Testis (tissue), 3 donors: Measurements from ENCODE around the gene HUNK. TPM values are rescaled to one million over a fixed set of nuclear protein-coding genes. Genes with fewer than 3 reads are reported as not detected.
"Not testable (repeated sequence)": the region's sequence is repeated elsewhere in the genome, so short reads cannot be mapped to it uniquely, and the experiment has no call there.

ENCODE experiments used
- DNase-seq: peaks from one replicate; pipeline ENCODE4 v3.0.0-alpha.2; 2019
- H3K27ac ChIP-seq, 2 donors: fragments of 200-600 bp; sonication (generic); one replicate each; pipeline ENCODE4 v1.5.1; 2019
- H3K27me3 ChIP-seq: fragments of 200-600 bp; sonication (generic); one replicate; pipeline ENCODE4 v1.5.1; 2019
- H3K36me3 ChIP-seq: fragments of 200-600 bp; sonication (generic); one replicate; pipeline ENCODE4 v1.5.1; 2017; ENCODE audit warnings: low read depth; ENCODE audit errors: missing control alignments
- H3K4me1 ChIP-seq: fragments of 200-600 bp; sonication (generic); one replicate; pipeline ENCODE4 v1.5.1; 2019
- H3K4me3 ChIP-seq, 2 donors: fragments of 200-600 bp; sonication (generic); one replicate each; pipeline ENCODE4 v1.5.1; 2017 to 2019
- H3K9me3 ChIP-seq: fragments of 200-600 bp; sonication (generic); one replicate; pipeline ENCODE4 v1.5.1; 2017
- POLR2A ChIP-seq: fragments of 450-650 bp; IDR thresholded peaks from one replicate; pipeline ENCODE4 v1.6.1; 2017; ENCODE audit warnings: antibody characterized with exemption, mild to moderate bottlenecking, moderate library complexity
- WGBS, 2 donors: methylation state at CpG; one replicate each; pipeline ENCODE4 v1.1.5; 2018; 5-methylcytosine and 5-hydroxymethylcytosine counted together
- intact Hi-C: fragments of 100-400 bp; cut with DNase I; formaldehyde crosslinking; loops from one replicate; pipeline ENCODE4 v1.15.1; 2023; ENCODE audit warnings: low total_unique reads
- polyA plus RNA-seq: library from polyadenylated mRNA; stranded (reverse); fragments of 350-450 nt; fragmentation: Illumina TruSeq; extraction: RNeasy Lipid Tissue Mini Kit (QIAGEN cat#74804); gene quantifications from one replicate; pipeline ENCODE4 v1.2.3, GENCODE V29; 2014; ENCODE audit warnings: low read depth, low replicate concordance; ENCODE audit not compliant: insufficient read depth
- total RNA-seq, 2 donors: library from RNA; depleted of rRNA; stranded (reverse); fragments of >200 nt; gene quantifications; one replicate each; pipeline ENCODE4 v1.2.3, GENCODE V29; 2016
- TF ChIP-seq, protein P1 (sequence below), 3 experiments: fragments of 450-650 bp in 2 of 3; fragments of 200-600 bp in 1 of 3; sonication (generic) in 1 of 3; IDR thresholded peaks; one replicate each; pipeline ENCODE4 v1.5.1; 2016 to 2019; ENCODE audit warnings: antibody characterized with exemption in 3 of 3, mild to moderate bottlenecking in 2 of 3, moderate library complexity in 1 of 3

Gene HUNK
- total and polyA plus RNA-seq, 3 donors from 2014 or later: 2.1 to 7.6 (median 6.8) TPM

DNA sequence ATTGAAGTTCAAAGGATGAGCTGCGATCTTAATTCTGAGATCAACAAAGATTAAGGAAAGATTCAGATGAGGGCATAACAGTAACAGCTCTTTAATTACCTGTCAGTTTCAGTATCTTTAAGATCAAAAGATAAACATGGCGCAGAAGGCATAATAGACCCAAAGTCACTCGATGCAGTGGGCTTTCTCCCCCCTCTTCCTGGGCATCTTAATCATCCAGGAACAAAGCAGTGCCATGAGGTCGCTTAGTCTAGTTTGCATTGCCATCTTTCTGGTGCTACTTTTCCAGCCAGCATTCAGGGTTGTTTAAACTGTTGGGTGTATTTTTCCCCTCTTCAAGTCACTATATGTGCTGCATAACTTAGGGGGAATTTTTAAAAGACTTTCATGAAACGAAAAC, 72.3 kb downstream of the HUNK start:
- TF ChIP-seq POLR2A: no peak
- TF ChIP-seq, protein P1, sequence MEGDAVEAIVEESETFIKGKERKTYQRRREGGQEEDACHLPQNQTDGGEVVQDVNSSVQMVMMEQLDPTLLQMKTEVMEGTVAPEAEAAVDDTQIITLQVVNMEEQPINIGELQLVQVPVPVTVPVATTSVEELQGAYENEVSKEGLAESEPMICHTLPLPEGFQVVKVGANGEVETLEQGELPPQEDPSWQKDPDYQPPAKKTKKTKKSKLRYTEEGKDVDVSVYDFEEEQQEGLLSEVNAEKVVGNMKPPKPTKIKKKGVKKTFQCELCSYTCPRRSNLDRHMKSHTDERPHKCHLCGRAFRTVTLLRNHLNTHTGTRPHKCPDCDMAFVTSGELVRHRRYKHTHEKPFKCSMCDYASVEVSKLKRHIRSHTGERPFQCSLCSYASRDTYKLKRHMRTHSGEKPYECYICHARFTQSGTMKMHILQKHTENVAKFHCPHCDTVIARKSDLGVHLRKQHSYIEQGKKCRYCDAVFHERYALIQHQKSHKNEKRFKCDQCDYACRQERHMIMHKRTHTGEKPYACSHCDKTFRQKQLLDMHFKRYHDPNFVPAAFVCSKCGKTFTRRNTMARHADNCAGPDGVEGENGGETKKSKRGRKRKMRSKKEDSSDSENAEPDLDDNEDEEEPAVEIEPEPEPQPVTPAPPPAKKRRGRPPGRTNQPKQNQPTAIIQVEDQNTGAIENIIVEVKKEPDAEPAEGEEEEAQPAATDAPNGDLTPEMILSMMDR (IDR thresholded peaks at IDR 0.05): no peak
- 74 to 76% methylated on average over 5 of the region's 5 CpGs for WGBS, 2 donors
- peak overlapping the region; percentile 32 to 38 for H3K27ac ChIP-seq
- DNase-seq: no peak
- no peaks in the 10 kb centered on the region for H3K27me3 ChIP-seq
- no peaks in the 10 kb centered on the region for H3K36me3 ChIP-seq
- intact Hi-C loops: no loop called here
- H3K9me3 ChIP-seq: no peaks in the 10 kb centered on the region
- no peak overlapping the region for H3K4me3 ChIP-seq
- H3K4me1 ChIP-seq: peaks cover 21% of the 10 kb centered on the region

DNA sequence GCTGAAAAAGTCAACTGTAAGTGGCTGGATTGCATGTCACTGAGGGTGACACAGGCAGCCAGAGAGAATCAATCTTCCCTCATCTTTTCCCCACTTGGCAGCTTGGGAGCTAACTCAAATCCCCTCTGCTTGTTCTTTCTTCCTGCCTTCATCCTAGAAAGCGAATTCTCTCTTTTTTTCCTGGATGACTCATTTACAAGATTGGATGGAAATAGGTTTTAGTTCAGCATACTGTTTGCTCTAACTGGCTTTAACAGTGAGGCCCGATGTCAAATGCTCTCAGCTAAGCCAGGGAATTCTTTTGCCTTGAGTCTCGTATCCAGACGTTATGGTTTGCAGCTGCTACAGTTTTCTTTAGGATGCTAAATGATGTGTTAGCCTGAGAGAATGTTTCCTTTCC, 72.7 kb downstream of the HUNK start:
- TF ChIP-seq, protein P1 (IDR thresholded peaks at IDR 0.05): no peak
- TF ChIP-seq POLR2A: no peak
- 56 to 60% methylated on average over 4 of the region's 4 CpGs for WGBS, 2 donors
- no peak for DNase-seq
- Histone ChIP-seq H3K4me1 (peaks cover 21% of the 10 kb centered on the region), H3K27me3 (no peaks in the 10 kb centered on the region), H3K36me3 (no peaks in the 10 kb centered on the region), H3K4me3 (no peak overlapping the region), H3K27ac (no peak overlapping the region), H3K9me3 (no peaks in the 10 kb centered on the region)
- intact Hi-C loops: no loop called here

DNA sequence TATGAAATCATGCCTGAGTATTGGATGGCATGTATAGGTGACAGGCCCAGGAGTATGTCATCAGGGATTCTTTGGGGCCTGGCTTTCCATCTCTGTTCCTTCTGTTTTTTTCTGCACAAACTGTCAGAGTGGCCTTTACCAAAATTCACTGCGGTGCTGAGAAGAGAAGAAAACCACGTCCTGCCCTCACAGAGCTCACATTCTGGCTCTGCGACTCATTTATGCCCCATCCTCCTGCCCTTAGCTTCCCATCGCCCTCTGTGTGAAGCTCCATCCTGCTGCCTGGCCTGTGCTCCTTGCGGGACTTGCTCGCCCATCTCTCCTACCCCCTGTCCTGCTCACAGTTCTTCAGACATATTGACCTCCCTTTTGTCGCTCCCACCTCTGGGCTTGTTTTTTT, 73.4 kb downstream of the HUNK start:
- intact Hi-C loops: no loop called here
- no peak overlapping the region for H3K4me3 ChIP-seq
- no peaks in the 10 kb centered on the region for H3K9me3 ChIP-seq
- peaks cover 21% of the 10 kb centered on the region for H3K4me1 ChIP-seq
- H3K27ac ChIP-seq: no peak overlapping the region
- 71 to 85% methylated on average over 7 of the region's 7 CpGs for whole genome bisulfite sequencing, 2 donors
- no peak for TF ChIP-seq POLR2A
- TF ChIP-seq, protein P1 (IDR thresholded peaks at IDR 0.05): no peak
- H3K36me3 ChIP-seq: no peaks in the 10 kb centered on the region
- DNase-seq: no peak
- no peaks in the 10 kb centered on the region for H3K27me3 ChIP-seq

DNA sequence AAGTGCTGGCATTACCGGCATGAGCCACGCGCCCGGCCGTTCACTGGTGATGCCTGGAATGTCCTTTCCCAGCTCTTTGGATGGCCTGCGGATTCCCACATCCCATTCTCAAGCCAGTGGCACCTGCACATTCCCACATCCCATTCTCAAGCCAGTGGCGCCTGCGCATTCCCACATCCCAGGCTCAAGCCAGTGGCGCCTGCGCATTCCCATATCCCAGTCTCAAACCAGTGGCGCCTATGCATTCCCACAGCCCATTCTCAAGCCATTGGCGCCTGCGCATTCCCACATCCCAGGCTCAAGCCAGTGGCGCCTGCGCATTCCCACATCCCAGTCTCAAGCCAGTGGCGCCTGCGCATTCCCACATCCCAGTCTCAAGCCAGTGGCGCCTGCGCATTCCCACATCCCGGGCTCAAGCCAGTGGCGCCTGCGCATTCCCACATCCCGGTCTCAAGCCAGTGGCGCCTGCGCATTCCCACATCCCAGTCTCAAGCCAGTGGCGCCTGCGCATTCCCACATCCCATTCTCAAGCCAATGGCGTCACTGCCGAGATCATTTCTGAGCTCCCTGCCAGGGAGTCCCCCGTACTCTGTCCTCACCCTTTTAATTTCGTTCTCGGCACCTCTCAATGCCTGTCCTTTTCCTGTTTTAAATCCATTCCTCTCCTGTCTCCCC, 74.2 kb downstream of the HUNK start:
- 78% methylated on average over 31 to 32 of the region's 32 CpGs for WGBS, 2 donors
- peak; percentile 63 for DNase-seq
- H3K36me3 ChIP-seq, H3K27ac ChIP-seq, H3K27me3 ChIP-seq, H3K9me3 ChIP-seq, intact Hi-C loops: not testable (repeated sequence)
- peaks cover 21% of the 10 kb centered on the region for H3K4me1 ChIP-seq
- peak overlapping the region in 1 of 2 donors; percentile 37 for H3K4me3 ChIP-seq

DNA sequence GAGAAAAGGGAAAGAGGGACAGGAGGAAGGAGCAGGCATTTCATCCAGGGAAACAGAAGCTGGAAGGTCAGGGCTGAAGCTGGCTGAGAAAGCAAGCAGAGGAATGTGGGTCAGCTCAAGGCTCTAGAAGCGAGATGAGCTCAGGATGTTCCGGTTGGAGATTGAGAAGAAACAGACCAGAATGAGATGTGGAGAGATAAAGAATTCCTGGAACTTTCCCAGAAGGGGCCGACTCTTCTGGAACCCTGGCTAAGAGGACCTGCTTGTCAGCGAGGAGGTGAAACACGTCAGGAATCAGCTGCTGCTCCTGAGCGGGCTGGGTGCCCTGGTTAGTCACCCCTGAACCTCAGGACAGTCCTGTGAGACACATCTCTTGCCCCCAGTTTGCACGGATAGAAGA, 75.9 kb downstream of the HUNK start:
- Histone ChIP-seq H3K4me3 (no peak overlapping the region), H3K27me3 (no peaks in the 10 kb centered on the region), H3K36me3 (no peaks in the 10 kb centered on the region), H3K9me3 (no peaks in the 10 kb centered on the region), H3K27ac (peak overlapping the region; percentile 61 to 69), H3K4me1 (peaks cover 21% of the 10 kb centered on the region)
- intact Hi-C loops: no loop called here
- 52 to 59% methylated on average over 7 of the region's 7 CpGs for WGBS, 2 donors
- peak; percentile 32 for DNase-seq
- TF ChIP-seq, protein P1 (IDR thresholded peaks at IDR 0.05): no peak
- no peak for TF ChIP-seq POLR2A
